Measurements from ENCODE around the gene GCK. TPM values are rescaled to one million over a fixed set of nuclear protein-coding genes. Genes with fewer than 3 reads are reported as not detected.

The GCK gene
- total RNA-seq, 2 donors from 2014 or later: 1.3 to 2.1 TPM

DNA sequence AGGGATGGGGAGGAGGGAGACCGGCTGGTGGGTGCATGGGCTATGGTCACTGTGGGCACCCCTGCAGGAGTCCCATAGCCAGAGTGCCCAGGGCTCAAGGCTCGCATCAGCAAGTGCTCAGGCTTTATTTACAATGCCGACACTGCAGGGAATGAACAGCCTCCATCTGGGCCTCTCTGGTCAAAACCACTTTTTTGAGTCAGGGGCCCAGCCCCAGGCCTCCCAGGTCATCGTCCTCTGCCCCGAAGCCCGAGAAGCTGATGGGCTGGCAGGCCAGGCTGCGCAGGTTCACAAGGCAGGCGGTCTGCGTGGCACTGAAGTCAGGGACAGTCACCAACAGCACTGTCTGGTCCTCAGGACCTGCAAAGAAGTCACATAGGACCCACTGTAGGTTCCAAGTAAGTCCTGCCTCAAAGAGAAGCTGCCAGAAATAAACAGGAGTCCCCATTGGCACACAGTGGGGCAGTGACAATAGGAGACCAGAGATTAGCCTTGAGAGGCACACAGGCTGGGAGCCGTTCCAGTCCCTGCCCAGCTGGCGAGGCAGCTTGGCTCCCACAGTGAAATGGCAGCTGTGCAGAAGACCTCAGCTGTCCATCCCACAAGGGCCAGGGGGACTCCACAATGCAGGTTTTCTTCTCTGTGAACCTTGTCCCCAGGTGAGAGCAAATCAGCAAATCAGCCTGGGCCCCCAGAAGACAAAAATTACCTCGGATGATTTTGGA is 74.5 kb downstream of the GCK start:
- WGBS, 2 donors: 14 to 72% methylated on average over 1 to 12 of the region's 12 CpGs
- H3K4me1 ChIP-seq: peaks cover 28% of the 10 kb centered on the region
- intact Hi-C loops (cut with DNase I): no loop called here
- DNase-seq (peak; percentile 36 to 75 (median 48)), ATAC-seq (peak; percentile 43)
- no peak overlapping the region for H3K27ac ChIP-seq
- H3K27me3 ChIP-seq: no peaks in the 10 kb centered on the region
- no peaks in the 10 kb centered on the region for H3K36me3 ChIP-seq (replicated peaks in 1 of 2; ENCODE audit: insufficient read depth in 1 of 2, low read depth in 2 of 2)
- H3K4me3 ChIP-seq: no peak overlapping the region
- TF ChIP-seq, protein P1, sequence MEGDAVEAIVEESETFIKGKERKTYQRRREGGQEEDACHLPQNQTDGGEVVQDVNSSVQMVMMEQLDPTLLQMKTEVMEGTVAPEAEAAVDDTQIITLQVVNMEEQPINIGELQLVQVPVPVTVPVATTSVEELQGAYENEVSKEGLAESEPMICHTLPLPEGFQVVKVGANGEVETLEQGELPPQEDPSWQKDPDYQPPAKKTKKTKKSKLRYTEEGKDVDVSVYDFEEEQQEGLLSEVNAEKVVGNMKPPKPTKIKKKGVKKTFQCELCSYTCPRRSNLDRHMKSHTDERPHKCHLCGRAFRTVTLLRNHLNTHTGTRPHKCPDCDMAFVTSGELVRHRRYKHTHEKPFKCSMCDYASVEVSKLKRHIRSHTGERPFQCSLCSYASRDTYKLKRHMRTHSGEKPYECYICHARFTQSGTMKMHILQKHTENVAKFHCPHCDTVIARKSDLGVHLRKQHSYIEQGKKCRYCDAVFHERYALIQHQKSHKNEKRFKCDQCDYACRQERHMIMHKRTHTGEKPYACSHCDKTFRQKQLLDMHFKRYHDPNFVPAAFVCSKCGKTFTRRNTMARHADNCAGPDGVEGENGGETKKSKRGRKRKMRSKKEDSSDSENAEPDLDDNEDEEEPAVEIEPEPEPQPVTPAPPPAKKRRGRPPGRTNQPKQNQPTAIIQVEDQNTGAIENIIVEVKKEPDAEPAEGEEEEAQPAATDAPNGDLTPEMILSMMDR (IDR thresholded peaks at IDR 0.05): no peak
- TF ChIP-seq POLR2A (IDR thresholded peaks at IDR 0.05): no peak
- H3K9me3 ChIP-seq: no peaks in the 10 kb centered on the region

DNA sequence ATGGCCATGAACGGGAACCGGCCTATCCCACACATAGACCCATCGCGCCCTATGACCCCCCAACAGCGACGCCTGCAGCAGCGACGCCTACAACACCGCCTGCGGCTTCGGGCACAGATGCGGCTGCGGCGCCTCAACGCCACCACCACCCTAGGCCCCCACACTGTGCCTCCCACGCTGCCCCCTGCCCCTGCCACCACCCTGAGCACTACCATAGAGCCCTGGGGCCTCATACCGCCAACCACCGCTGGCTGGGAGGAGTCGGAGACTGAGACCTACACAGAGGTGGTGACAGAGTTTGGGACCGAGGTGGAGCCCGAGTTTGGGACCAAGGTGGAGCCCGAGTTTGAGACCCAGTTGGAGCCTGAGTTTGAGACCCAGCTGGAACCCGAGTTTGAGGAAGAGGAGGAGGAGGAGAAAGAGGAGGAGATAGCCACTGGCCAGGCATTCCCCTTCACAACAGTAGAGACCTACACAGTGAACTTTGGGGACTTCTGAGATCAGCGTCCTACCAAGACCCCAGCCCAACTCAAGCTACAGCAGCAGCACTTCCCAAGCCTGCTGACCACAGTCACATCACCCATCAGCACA is 75.4 kb downstream of the GCK start:
- no peak for ATAC-seq
- H3K36me3 ChIP-seq (replicated peaks in 1 of 2; ENCODE audit: insufficient read depth in 1 of 2, low read depth in 2 of 2): no peaks in the 10 kb centered on the region
- intact Hi-C loops (cut with DNase I): no loop called here

DNA sequence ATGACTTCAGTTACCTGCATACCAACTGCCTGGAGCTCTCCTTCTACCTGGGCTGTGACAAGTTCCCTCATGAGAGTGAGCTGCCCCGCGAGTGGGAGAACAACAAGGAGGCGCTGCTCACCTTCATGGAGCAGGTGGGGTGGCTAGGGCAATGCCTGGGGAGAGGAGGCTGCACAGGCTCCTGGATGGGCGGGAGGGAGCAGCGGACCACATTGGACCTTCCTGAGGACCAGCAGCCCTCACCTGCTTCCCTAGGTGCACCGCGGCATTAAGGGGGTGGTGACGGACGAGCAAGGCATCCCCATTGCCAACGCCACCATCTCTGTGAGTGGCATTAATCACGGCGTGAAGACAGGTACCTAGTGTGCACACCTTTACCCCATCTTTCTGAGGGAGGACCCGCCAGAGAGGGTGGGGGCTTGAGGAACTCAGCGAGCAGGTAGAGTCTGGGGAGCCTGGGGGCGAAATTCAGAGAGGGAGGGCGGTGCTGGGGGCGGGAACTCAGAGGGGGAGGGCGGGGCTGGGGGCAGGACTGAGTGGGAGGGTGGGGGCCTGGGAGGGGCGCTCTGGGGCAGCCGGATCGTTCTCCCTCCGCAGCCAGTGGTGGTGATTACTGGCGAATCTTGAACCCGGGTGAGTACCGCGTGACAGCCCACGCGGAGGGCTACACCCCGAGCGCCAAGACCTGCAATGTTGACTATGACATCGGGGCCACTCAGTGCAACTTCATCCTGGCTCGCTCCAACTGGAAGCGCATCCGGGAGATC is 76.1 kb downstream of the GCK start:
- Histone ChIP-seq H3K27me3 (no peaks in the 10 kb centered on the region), H3K4me3 (no peak overlapping the region), H3K36me3 (replicated peaks in 1 of 2; ENCODE audit: insufficient read depth in 1 of 2, low read depth in 2 of 2) (no peaks in the 10 kb centered on the region), H3K9me3 (no peaks in the 10 kb centered on the region), H3K4me1 (peaks cover 21% of the 10 kb centered on the region), H3K27ac (no peak overlapping the region)
- DNase-seq: no peak
- no peak for TF ChIP-seq POLR2A (IDR thresholded peaks at IDR 0.05)
- TF ChIP-seq, protein P1 (IDR thresholded peaks at IDR 0.05): no peak
- peak; percentile 13 for ATAC-seq
- WGBS, 2 donors: 64 to 75% methylated on average over 30 to 31 of the region's 34 CpGs
- intact Hi-C loops (cut with DNase I): no loop called here

More for the DNA sequence above, 75.4 kb downstream of the GCK start:
- whole genome bisulfite sequencing, 2 donors: 91 to 100% methylated on average over 5 to 16 of the region's 24 CpGs
- Histone ChIP-seq H3K9me3 (no peaks in the 10 kb centered on the region), H3K27ac (no peak overlapping the region), H3K27me3 (no peaks in the 10 kb centered on the region), H3K4me3 (no peak overlapping the region), H3K4me1 (peaks cover 21% of the 10 kb centered on the region)
- TF ChIP-seq, protein P1 (IDR thresholded peaks at IDR 0.05): no peak
- TF ChIP-seq POLR2A (IDR thresholded peaks at IDR 0.05): no peak
- DNase-seq: no peak

DNA sequence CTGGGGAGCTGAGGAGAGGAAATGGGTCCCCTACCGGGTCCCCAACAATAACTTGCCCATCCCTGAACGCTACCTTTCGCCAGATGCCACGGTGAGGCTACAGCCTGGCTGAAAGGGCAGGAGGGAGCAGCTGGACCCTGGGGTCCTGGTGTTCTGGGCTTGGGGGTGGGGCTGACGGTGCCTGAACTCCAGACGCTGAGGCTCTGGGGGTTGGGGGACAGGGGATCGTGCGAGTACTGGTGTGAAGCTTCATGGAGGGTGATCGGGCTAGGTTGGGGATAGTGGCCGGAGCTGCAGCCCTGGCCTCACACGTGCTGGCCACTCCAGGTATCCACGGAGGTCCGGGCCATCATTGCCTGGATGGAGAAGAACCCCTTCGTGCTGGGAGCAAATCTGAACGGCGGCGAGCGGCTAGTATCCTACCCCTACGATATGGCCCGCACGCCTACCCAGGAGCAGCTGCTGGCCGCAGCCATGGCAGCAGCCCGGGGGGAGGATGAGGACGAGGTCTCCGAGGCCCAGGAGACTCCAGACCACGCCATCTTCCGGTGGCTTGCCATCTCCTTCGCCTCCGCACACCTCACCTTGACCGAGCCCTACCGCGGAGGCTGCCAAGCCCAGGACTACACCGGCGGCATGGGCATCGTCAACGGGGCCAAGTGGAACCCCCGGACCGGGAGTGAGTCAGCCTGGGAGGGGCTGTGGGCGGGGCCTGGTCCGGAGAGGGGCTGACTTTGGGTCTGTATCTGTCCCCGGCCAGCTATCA is 76.8 kb downstream of the GCK start:
- Histone ChIP-seq H3K4me1 (peaks cover 21% of the 10 kb centered on the region), H3K36me3 (replicated peaks in 1 of 2; ENCODE audit: insufficient read depth in 1 of 2, low read depth in 2 of 2) (no peaks in the 10 kb centered on the region), H3K4me3 (no peak overlapping the region), H3K9me3 (no peaks in the 10 kb centered on the region), H3K27ac (no peak overlapping the region), H3K27me3 (no peaks in the 10 kb centered on the region)
- intact Hi-C loops (cut with DNase I): no loop called here
- WGBS, 2 donors: 22 to 38% methylated on average over 10 to 36 of the region's 41 CpGs
- DNase-seq (peak in 3 of 4 donors; percentile 23 to 39 (median 31)), ATAC-seq (peak; percentile 33)
- no peak for TF ChIP-seq POLR2A (IDR thresholded peaks at IDR 0.05)
- TF ChIP-seq, protein P1 (IDR thresholded peaks at IDR 0.05): no peak
